HFF-Myc (cell line): ENCODE measurements around the gene CFAP43.

ENCODE experiments used
- DNase-seq: peaks from one replicate; pipeline ENCODE4 v3.0.0-alpha.2; 2011; ENCODE audit warnings: low read depth; ENCODE audit errors: extremely low read depth
- H3K4me3 ChIP-seq: replicated peaks from 2 replicates; pipeline ENCODE4 v1.5.1; 2011; ENCODE audit warnings: low read depth, mild to moderate bottlenecking, control low read depth, low read length
- CTCF ChIP-seq: IDR thresholded peaks from 2 replicates; pipeline ENCODE4 v1.5.1; 2012; ENCODE audit warnings: mild to moderate bottlenecking, low read depth, low read length, control low read depth; ENCODE audit errors: missing control alignments

CFAP43 gene

GRCh38 chr10:104142081-104142480 lies 90.1 kb downstream of the CFAP43 start:
- DNase-seq = no peak
- no peak for TF ChIP-seq CTCF
- no peak overlapping the region for H3K4me3 ChIP-seq

- DNase-seq = no peak
Observed at GRCh38 chr10:104139221-104139620, 92.9 kb downstream of the CFAP43 start.

GRCh38 chr10:104138131-104138530 lies 94.0 kb downstream of the CFAP43 start:
- no peak for TF ChIP-seq CTCF
- DNase-seq = no peak
- no peak overlapping the region for H3K4me3 ChIP-seq

More at GRCh38 chr10:104139221-104139620, 92.9 kb downstream of the CFAP43 start:
- H3K4me3 ChIP-seq = no peak overlapping the region
- peak; percentile 39 for TF ChIP-seq CTCF

- no peak overlapping the region for H3K4me3 ChIP-seq
- no peak for DNase-seq
- TF ChIP-seq CTCF = no peak
Observed at GRCh38 chr10:104130041-104130440, 102.1 kb downstream of the CFAP43 start.

- H3K4me3 ChIP-seq = no peak overlapping the region
- no peak for DNase-seq
Observed at GRCh38 chr10:104128214-104128613, 104.0 kb downstream of the CFAP43 start.

GRCh38 chr10:104127411-104127810 lies 104.8 kb downstream of the CFAP43 start:
- no peak overlapping the region for H3K4me3 ChIP-seq
- DNase-seq = no peak
- no peak for TF ChIP-seq CTCF

More at GRCh38 chr10:104128214-104128613, 104.0 kb downstream of the CFAP43 start:
- TF ChIP-seq CTCF = no peak

- DNase-seq = no peak
- no peak overlapping the region for H3K4me3 ChIP-seq
- peak; percentile 19 for TF ChIP-seq CTCF
Observed at GRCh38 chr10:104123397-104123796, 108.8 kb downstream of the CFAP43 start.
